Dendritic cell treated with granulocyte-macrophage colony-stimulating factor and Interleukin-4, amounts not matched to agents 40 ng/mL and 50 ng/mL, for 4 days (primary cell): ENCODE data around the gene SENP1.

Experiments
- H3K27ac Mint-ChIP-seq: one replicate; pipeline ENCODE4 v1.8.0; 2022; ENCODE audit warnings: mild to moderate bottlenecking, mixed read lengths
- H3K27me3 Mint-ChIP-seq: one replicate; pipeline ENCODE4 v1.8.0; 2022; ENCODE audit warnings: mild to moderate bottlenecking, mixed read lengths
- H3K36me3 Mint-ChIP-seq: one replicate; pipeline ENCODE4 v1.8.0; 2022; ENCODE audit warnings: low read depth, mixed read lengths
- H3K4me1 Mint-ChIP-seq: one replicate; pipeline ENCODE4 v1.8.0; 2022; ENCODE audit warnings: low read depth, mixed read lengths
- H3K4me3 Mint-ChIP-seq: one replicate; pipeline ENCODE4 v1.8.0; 2022; ENCODE audit warnings: mild to moderate bottlenecking, moderate library complexity, mixed read lengths
- H3K9me3 Mint-ChIP-seq: one replicate; pipeline ENCODE4 v1.8.0; 2022; ENCODE audit warnings: mixed read lengths
- intact Hi-C: fragments of 100-400 bp; cut with micrococcal nuclease; formaldehyde crosslinking; loops from one replicate; pipeline ENCODE4 v1.15.0; 2022

The SENP1 gene

DNA sequence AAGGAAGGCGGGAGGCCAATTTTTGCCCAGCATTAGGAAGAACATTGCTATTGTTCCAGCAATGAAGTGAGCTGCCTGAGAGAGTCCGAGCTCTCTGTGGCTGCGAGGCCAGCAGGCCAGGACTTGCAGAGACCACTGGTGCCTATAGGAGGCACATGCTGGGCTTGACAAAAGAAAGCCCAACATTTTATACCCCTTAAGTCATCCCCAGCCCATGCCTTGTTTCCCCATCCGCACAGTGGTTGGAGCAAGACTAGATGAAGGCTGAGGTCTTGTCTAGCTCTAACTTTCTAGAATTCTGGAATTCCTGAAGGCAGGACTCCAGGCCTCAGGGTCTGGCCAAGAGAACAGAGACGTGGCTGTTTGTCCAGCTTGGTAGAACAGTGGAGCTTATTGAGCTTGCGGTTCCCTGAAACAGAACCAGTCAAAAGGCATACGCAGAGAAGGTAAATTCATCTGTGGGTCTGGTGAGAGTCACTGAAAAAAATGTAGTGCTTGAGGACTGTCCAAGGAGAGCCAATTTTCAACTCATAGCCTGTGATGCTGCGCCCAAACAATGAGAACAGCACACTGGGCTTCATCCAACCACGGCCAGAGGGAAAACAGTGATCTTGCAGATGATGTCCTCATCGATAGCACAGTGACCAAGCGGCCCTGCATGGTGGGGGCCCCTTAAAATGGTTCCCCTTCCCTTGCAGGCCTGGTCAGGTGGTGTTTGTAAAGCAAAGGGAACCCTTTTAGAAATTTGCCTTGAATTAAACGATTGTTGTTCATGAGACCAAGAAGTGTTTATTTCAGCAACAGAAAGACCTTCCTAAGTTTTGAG, 74.5 kb downstream of the SENP1 start:
- peaks cover 7% of the 10 kb centered on the region for H3K4me1 Mint-ChIP-seq
- H3K9me3 Mint-ChIP-seq: no peaks in the 10 kb centered on the region
- intact Hi-C loops: no loop called here
- no peak overlapping the region for H3K27ac Mint-ChIP-seq
- H3K4me3 Mint-ChIP-seq: no peak overlapping the region
- H3K27me3 Mint-ChIP-seq: peaks cover 6% of the 10 kb centered on the region
- H3K36me3 Mint-ChIP-seq: no peaks in the 10 kb centered on the region

DNA sequence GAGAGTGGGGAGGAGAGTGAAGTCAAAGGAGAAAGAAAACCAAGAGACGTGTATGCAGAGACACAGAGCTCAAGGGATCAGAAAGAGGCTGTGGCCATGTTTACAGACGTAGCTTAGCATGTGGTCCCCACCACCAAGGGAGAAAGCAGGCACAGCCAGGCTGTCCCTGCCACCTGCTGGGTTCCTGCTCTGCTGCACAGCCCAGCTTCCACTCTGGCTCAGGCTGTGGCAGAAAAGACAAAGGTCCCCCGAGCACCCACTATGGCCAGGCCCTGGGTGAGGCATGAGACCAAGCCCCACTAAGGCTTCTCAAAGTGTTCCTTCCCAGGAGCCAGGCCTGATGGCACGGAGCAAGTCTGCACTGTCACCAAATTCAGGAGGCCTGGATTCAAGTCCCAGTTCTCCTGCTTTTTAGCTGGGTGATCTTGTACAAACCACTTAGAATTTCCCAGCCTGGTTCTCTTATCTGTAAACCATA, 75.7 kb downstream of the SENP1 start:
- H3K4me1 Mint-ChIP-seq: peaks cover 7% of the 10 kb centered on the region
- intact Hi-C loops: no loop called here
- H3K36me3 Mint-ChIP-seq: no peaks in the 10 kb centered on the region
- no peaks in the 10 kb centered on the region for H3K9me3 Mint-ChIP-seq
- H3K27me3 Mint-ChIP-seq: peaks cover 6% of the 10 kb centered on the region
- no peak overlapping the region for H3K4me3 Mint-ChIP-seq
- H3K27ac Mint-ChIP-seq: peak overlapping the region; percentile 35

DNA sequence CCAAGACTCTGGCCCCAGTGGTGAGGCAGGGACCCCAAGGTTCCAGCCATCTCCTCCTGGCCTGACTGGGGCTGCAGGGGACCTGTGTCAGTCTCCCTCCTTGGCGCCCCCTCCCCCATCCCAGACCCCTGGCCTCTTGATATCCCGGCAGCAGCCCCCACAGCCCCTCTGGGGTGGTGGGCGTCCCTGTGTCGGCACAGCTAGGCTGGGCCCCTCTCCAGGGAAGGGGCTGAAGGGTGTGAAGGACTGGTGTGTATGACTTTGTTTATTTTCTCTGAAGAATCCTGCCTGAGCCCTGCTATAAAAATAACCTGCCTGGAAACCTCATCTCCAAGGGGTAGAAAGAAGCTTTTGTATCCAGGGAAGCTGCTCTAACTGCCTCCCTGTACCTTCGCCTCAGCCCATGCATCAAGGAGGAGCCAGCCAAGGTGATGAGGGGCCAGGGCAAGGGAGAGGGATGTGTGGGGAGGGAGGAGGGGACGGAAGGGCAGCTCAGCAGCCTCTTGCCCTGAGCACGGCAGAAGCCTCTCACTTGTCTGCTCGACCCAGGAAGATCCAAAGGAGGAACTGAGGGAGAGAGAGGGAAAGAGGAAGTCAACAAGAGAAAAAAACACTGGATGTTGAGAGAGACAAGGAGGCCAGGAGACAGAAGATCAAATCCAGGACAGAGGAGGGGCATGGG, 76.2 kb downstream of the SENP1 start:
- no peak overlapping the region for H3K4me3 Mint-ChIP-seq
- no peaks in the 10 kb centered on the region for H3K36me3 Mint-ChIP-seq
- intact Hi-C loops: no loop called here
- H3K27me3 Mint-ChIP-seq: peaks cover 6% of the 10 kb centered on the region
- H3K27ac Mint-ChIP-seq: peak overlapping the region; percentile 35
- H3K9me3 Mint-ChIP-seq: no peaks in the 10 kb centered on the region
- peaks cover 7% of the 10 kb centered on the region for H3K4me1 Mint-ChIP-seq

DNA sequence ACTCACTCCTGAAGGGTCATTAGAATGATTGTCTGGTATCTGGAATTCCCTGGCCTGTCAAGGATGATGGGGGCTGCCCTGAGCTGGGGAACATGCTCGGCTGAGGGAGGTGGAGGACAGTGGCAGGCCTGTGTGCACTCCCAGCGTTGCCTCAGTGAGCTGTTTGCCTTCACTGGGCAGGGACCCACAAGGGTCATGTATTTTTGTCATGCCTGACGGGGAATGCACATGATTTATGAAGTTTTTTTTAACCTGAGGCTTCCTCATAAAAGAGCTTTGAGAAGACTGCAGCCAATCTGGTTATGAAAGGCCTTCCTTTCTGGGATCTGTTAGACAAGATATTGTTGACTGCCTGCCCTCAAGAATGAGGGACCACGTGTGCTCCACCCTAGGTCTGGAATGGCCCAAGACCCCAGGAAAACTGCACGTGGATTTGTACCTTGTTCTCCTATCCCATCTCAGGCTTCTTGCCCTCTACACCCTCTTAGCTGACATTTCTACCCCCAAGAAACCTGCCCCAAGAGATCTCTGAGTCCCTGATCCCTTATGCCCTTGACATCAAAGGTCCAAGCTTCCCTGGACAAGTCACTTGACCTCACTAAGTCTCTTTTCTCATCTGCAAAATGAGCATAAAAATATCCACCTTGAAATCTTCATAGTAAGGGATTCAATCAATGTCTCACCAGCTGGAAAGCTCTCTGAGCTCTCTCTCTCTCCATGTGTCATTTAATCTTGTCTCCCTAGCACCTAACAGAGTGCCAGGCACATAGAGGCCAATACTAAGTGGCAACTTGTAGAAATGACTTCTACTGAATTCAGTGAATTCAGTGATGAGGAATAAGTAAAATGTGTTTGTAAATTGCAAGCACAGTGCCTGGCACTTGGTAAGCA, 77.1 kb downstream of the SENP1 start:
- no peaks in the 10 kb centered on the region for H3K9me3 Mint-ChIP-seq
- no peak overlapping the region for H3K27ac Mint-ChIP-seq
- H3K4me3 Mint-ChIP-seq: no peak overlapping the region
- H3K27me3 Mint-ChIP-seq: peaks cover 6% of the 10 kb centered on the region
- H3K36me3 Mint-ChIP-seq: no peaks in the 10 kb centered on the region
- intact Hi-C loops: no loop called here
- peaks cover 7% of the 10 kb centered on the region for H3K4me1 Mint-ChIP-seq

DNA sequence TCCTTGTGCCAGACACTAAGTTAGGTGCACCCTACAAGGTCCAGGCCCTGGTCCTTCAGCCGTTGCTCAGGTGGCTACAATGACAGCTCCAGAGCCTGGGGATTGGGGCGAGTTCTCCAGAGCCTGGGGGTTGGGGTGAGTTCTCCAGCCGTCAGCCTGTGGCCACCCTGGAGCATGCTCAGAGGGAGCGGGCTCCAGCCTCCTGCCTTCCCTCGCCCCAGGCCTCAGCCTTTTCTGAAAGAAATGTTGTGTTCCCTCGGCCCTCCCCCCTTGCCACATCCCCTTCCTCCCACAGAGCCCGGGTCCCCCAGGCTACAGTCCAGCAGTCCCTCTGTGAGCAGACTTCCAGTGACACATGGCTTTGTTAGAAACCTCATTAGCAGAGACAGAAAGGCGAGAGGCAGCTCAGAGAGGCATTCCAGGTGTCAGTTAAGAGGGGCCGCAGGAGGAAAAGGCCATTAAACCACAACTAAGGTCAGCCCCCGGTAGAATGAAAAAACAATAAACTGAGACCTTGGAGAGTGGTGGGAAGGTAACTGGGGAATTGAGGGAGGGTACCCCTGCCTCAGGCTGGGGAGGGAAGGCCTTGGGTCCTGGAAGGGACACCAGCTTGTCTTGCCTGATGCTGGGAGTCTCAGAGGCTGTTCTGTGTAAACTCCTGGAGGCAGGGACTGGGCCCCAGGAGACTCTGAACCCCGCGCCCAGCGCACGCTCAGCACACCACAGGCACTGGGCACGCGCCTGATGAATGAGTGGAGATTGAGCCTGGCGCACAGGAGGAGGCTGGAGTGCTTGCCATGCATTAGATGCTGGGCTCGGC, 78.5 kb downstream of the SENP1 start:
- peaks cover 7% of the 10 kb centered on the region for H3K4me1 Mint-ChIP-seq
- no peaks in the 10 kb centered on the region for H3K36me3 Mint-ChIP-seq
- H3K27ac Mint-ChIP-seq: no peak overlapping the region
- H3K4me3 Mint-ChIP-seq: no peak overlapping the region
- intact Hi-C loops: no loop called here
- no peaks in the 10 kb centered on the region for H3K9me3 Mint-ChIP-seq
- peaks cover 13% of the 10 kb centered on the region for H3K27me3 Mint-ChIP-seq

DNA sequence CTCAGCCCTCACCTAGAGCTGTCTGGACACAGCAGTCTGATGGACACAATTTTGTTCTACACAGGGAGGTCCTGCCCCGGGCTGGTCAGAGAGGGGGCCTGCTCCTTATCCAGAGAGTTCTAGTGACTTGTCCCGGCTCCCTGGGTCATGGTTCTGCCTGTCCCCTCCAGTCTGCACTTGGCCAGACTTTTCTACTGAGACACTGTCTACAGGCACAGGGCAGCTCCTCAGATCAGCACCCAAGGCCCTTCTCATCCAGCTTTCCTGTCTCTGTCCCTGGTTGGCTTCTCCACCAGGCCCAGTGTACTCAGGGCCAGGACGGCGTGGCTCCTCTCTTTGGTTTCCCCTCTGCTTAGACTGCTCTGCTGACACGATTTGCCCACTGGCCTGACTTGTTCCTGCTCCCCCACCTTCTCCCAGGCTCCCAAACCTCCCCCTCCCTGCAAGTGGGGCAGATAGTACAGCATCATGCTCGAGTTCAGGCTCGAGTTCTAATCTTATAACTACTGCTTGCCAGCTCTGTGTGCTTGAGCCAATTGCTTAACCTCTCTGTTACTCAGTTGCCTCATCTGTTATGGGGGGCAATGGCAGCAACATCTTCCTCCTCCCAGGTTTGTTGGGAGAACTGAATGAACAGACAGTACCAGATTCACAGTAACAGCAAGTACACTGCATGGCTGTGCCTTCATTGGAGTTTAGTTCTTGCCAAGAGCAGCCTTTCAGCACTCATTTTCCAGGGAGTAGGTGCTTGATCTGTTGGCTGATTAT, 79.6 kb downstream of the SENP1 start:
- intact Hi-C loops: no loop called here
- H3K4me1 Mint-ChIP-seq: peaks cover 7% of the 10 kb centered on the region
- H3K4me3 Mint-ChIP-seq: no peak overlapping the region
- no peak overlapping the region for H3K27ac Mint-ChIP-seq
- H3K27me3 Mint-ChIP-seq: peaks cover 15% of the 10 kb centered on the region
- H3K9me3 Mint-ChIP-seq: no peaks in the 10 kb centered on the region
- H3K36me3 Mint-ChIP-seq: no peaks in the 10 kb centered on the region

DNA sequence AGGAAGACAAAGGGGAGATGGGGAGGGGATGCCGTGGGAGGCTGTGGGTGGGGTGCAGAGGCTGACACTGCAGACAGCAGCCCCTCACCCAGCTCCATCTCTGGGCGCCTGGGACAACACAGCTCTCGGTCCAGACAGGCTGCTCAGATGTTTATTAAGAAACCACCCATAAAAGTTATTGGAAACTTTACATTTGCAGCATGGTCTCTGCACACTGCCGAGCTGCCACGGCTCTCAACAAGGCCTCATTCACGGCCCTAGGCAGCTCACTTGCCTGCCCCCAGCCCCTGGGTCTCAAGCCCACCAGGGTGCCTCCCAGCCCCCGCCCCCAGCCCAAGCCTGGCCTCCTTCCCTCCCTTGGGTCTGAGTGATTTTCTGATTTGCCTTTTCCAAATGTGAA, 80.6 kb downstream of the SENP1 start:
- H3K27ac Mint-ChIP-seq: no peak overlapping the region
- H3K27me3 Mint-ChIP-seq: peaks cover 18% of the 10 kb centered on the region
- no peak overlapping the region for H3K4me3 Mint-ChIP-seq
- H3K36me3 Mint-ChIP-seq: no peaks in the 10 kb centered on the region
- no peaks in the 10 kb centered on the region for H3K9me3 Mint-ChIP-seq
- peaks cover 7% of the 10 kb centered on the region for H3K4me1 Mint-ChIP-seq
- intact Hi-C loops: no loop called here

DNA sequence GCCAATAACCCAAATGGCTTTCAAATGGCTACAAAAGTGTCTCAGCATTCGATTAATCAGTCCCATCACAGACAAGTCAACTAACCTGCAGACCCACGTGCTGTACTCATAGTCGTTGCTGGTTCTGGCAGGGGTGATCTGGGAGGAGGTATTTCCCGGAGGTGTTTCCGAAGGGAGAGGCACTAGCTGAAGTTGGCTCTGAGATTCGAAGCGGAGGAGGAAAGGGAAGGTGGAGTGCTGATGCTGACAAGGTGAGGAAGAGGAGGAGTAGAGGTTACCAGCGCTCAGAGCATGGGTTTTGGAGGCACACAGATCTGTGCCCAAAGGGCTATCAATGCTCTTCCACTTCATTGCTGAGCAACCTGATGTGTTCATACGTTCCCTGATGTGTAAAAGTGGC, 81.1 kb downstream of the SENP1 start:
- intact Hi-C loops: no loop called here
- Mint-ChIP-seq H3K9me3 (no peaks in the 10 kb centered on the region), H3K36me3 (no peaks in the 10 kb centered on the region), H3K4me3 (no peak overlapping the region), H3K4me1 (peaks cover 2% of the 10 kb centered on the region), H3K27me3 (peaks cover 15% of the 10 kb centered on the region), H3K27ac (no peak overlapping the region)

DNA sequence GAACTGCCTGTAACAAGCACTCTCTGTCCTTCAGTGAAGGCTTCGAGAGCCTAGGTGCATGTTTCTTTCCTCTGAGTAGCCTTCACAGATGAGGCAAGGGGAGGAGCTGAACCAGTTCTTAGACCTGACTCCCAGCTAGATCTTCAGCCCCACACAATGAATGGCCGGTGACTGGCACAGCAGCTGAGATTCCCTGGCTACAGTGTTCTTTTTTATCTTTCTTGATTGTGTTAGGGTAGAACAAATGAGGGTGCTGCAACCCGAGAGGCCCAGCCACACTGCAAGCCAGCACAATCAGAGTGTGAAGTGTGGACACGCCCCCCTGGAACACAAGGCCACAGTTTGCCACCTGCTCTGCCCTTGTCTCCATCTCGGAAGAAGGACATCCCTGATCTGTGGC, 82.5 kb downstream of the SENP1 start:
- no peaks in the 10 kb centered on the region for H3K36me3 Mint-ChIP-seq
- no peak overlapping the region for H3K27ac Mint-ChIP-seq
- H3K4me1 Mint-ChIP-seq: no peaks in the 10 kb centered on the region
- intact Hi-C loops: no loop called here
- H3K4me3 Mint-ChIP-seq: no peak overlapping the region
- H3K27me3 Mint-ChIP-seq: peaks cover 23% of the 10 kb centered on the region
- H3K9me3 Mint-ChIP-seq: no peaks in the 10 kb centered on the region

DNA sequence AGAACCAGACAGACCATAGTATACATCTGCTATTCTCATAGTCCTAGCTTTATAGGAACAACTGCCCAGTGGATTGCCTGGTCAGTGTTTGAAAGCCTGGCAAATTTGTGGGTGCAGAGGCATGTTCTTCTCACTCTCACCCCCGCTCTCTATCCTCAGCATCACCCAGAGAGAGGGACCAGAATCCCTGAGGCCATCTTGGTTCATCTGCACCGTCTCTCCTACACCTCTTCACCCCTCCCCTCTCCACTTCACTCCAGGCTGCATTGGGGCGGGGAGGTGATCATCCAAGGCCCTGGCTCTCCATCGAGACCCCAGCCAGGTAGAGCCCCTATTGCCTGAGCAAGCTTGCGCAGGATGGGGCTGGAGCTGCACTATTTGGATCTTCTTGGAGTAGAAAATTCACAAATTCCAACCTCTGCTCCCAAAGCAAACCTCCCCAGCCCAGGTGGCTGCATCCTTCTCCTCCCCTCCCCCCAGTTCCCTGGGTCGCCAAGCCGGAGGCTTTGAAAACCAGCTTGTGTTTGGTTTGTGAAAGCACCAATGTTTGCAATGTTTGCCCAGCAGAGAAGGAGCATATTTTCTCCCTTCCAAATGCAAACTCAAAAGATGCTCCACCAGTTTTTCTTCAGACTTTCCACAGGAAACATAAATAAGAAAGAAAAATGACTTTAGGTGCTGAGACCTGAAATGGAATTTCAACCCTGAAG, 83.0 kb downstream of the SENP1 start:
- no peak overlapping the region for H3K27ac Mint-ChIP-seq
- H3K27me3 Mint-ChIP-seq: peaks cover 25% of the 10 kb centered on the region
- no peaks in the 10 kb centered on the region for H3K4me1 Mint-ChIP-seq
- H3K4me3 Mint-ChIP-seq: no peak overlapping the region
- no peaks in the 10 kb centered on the region for H3K9me3 Mint-ChIP-seq
- no peaks in the 10 kb centered on the region for H3K36me3 Mint-ChIP-seq
- intact Hi-C loops: no loop called here

DNA sequence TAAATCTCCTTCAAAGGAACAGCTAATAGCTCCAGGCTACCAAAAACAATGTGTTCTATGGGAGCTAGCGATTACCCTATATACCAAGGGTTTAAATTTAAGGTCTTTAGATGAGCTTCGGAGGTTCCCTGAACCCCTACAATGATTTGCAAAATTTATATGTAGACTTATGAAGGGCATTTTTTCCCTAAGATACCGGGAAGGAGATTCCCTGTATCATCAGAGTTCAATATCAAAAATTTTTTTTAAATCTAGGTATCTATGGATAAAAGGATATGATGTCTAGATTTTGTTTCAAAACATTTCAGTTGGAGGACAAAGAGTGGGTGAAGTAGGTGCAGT, 83.7 kb downstream of the SENP1 start:
- intact Hi-C loops: no loop called here
- H3K36me3 Mint-ChIP-seq: no peaks in the 10 kb centered on the region
- no peak overlapping the region for H3K4me3 Mint-ChIP-seq
- H3K4me1 Mint-ChIP-seq: no peaks in the 10 kb centered on the region
- H3K27me3 Mint-ChIP-seq: peaks cover 25% of the 10 kb centered on the region
- no peaks in the 10 kb centered on the region for H3K9me3 Mint-ChIP-seq
- no peak overlapping the region for H3K27ac Mint-ChIP-seq

DNA sequence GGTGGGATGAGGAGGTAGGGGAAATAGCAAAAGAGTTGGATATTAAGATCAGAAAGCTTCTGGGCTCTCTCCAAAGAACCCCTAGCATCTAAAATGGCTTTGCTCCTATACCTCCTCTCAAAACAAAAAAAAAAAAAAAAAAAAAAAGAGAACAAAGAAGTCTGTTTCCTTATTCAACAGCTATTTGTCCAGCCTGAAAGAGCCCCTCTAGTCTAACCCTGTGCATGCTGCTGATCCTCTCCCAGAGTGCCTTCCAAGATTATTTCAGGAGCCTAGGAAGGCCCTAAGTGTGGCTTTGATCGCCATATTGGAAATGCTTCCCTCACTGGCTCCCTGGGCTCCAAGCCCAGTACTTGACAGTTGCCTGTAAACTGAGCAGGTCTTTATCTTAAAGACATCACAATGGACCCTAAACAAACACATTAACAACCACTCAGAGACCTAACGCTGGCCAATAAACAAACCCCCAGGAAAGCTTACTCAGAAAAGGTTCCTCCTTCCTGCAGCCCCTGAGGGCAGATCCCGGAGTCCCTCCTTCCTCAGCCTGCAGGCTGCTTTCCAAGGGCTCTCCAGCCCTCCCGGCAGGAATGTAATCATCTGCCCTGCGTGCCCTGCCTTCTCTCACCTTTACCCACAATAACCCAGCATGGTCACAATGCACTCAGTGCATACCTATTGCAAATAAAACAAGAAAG, 84.2 kb downstream of the SENP1 start:
- peaks cover 27% of the 10 kb centered on the region for H3K27me3 Mint-ChIP-seq
- H3K4me3 Mint-ChIP-seq: no peak overlapping the region
- H3K27ac Mint-ChIP-seq: no peak overlapping the region
- no peaks in the 10 kb centered on the region for H3K36me3 Mint-ChIP-seq
- intact Hi-C loops: no loop called here
- no peaks in the 10 kb centered on the region for H3K4me1 Mint-ChIP-seq
- H3K9me3 Mint-ChIP-seq: no peaks in the 10 kb centered on the region
